Breast epithelium (tissue), 4 donors: Measurements from ENCODE around the gene SLC7A7. TPM values are rescaled to one million over a fixed set of nuclear protein-coding genes. Genes with fewer than 3 reads are reported as not detected.
"Not testable (repeated sequence)": the region's sequence is repeated elsewhere in the genome, so short reads cannot be mapped to it uniquely, and the experiment has no call there.

Source experiments
- DNase-seq, 2 donors: peaks; one replicate each; pipeline ENCODE4 v3.0.0-alpha.2; 2019; ENCODE audit warnings: low spot score in 2 of 2
- H3K27ac ChIP-seq, 2 donors: fragments of 200-600 bp; sonication (generic) in 1 of 2; one replicate each; pipeline ENCODE4 v1.5.1; 2016 to 2019; ENCODE audit warnings: mild to moderate bottlenecking in 1 of 2
- H3K27me3 ChIP-seq, 2 donors: fragments of 200-600 bp; sonication (generic) in 1 of 2; one replicate each; pipeline versions ENCODE4 v1.5.1 to v1.6.0; 2017 to 2019; ENCODE audit warnings: control low read depth in 1 of 2, mild to moderate bottlenecking in 1 of 2
- H3K36me3 ChIP-seq: fragments of 200-600 bp; one replicate; pipeline ENCODE4 v1.5.1; 2019
- H3K4me1 ChIP-seq, 2 donors: fragments of 200-600 bp; sonication (generic); one replicate each; pipeline ENCODE4 v1.5.1; 2016 to 2019; ENCODE audit warnings: control low read depth in 1 of 2
- H3K4me3 ChIP-seq, 3 donors: fragments of 200-600 bp; sonication (generic); 1 replicate in 2 of 3; 2 replicates in 1 of 3; pipeline ENCODE4 v1.5.1; 2016 to 2019; ENCODE audit warnings: mild to moderate bottlenecking in 3 of 3, moderate library complexity in 2 of 3
- H3K9me3 ChIP-seq, 2 donors: fragments of 200-600 bp; sonication (generic) in 1 of 2; one replicate each; pipeline ENCODE4 v1.5.1; 2016 to 2019; ENCODE audit warnings: control low read depth in 1 of 2
- POLR2A ChIP-seq: fragments of 450-650 bp; IDR thresholded peaks from one replicate; pipeline ENCODE4 v1.6.1; 2016; ENCODE audit warnings: antibody characterized with exemption, mild to moderate bottlenecking, moderate library complexity
- POLR2AphosphoS5 ChIP-seq, 3 donors: sonication (generic); formaldehyde crosslinking; IDR thresholded peaks; one replicate each; pipeline ENCODE4 v1.6.1; 2017; ENCODE audit warnings: antibody characterized with exemption in 3 of 3
- intact Hi-C: fragments of 100-400 bp; cut with DNase I; formaldehyde crosslinking; loops from one replicate; pipeline ENCODE4 v1.15.1; 2023; ENCODE audit warnings: low total_unique reads
- total RNA-seq, 3 donors: library from RNA; depleted of rRNA; stranded (reverse); fragments of >200 nt; gene quantifications; one replicate each; pipeline ENCODE4 v1.1.0, GENCODE V29; 2016
- TF ChIP-seq, protein P1 (sequence below), 3 donors: fragments of 450-650 bp; IDR thresholded peaks; one replicate each; pipeline ENCODE4 v1.5.1; 2016 to 2017; ENCODE audit warnings: antibody characterized with exemption in 3 of 3, mild to moderate bottlenecking in 3 of 3, moderate library complexity in 3 of 3

Gene SLC7A7
- total RNA-seq, 3 donors from 2014 or later: 17.4 to 46.4 (median 27.2) TPM

DNA sequence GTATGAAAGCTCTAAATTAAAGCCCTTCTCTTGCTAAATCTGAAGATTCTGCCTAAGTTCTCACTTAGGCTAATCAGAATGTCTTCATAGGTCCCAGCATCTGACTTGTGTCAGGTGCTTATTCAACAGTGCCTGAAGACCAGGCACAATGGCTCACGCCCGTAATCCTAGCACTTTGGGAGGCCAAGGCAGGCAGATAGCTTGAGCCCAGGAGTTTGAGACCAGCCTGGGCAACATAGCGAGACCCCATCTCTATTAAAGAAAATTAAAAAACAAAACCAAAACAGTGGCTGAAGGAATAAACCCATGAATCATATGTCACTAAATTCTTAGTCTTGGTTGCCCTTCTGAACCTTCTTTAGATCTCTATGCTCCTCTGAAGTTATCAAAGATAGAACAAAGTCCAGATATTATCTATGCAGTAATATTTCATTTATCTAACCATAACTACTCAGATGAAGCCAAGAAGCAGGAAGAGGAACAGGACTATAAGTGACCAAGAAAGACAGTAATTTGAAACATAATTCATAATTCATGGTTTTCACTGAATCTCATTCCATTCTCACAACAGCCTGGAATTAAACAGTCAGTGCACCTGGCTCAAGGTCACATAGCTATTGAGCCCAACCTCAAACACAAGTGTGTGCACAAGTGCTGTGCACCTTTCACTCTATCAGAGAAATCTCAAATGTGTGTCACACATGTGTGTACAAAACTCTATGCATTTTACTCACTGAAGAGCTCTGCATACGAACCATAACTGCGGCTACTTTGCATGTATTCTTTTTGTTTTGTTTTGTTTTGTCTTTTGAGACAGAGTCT is 6.6 kb downstream of the SLC7A7 start:
- Histone ChIP-seq H3K36me3 (no peaks in the 10 kb centered on the region), H3K27ac (no peak overlapping the region), H3K9me3 (no peaks in the 10 kb centered on the region), H3K4me3 (no peak overlapping the region), H3K27me3 (no peaks in the 10 kb centered on the region), H3K4me1 (no peaks in the 10 kb centered on the region)
- intact Hi-C loops: no loop called here
- TF ChIP-seq POLR2A: no peak
- TF ChIP-seq, protein P1, sequence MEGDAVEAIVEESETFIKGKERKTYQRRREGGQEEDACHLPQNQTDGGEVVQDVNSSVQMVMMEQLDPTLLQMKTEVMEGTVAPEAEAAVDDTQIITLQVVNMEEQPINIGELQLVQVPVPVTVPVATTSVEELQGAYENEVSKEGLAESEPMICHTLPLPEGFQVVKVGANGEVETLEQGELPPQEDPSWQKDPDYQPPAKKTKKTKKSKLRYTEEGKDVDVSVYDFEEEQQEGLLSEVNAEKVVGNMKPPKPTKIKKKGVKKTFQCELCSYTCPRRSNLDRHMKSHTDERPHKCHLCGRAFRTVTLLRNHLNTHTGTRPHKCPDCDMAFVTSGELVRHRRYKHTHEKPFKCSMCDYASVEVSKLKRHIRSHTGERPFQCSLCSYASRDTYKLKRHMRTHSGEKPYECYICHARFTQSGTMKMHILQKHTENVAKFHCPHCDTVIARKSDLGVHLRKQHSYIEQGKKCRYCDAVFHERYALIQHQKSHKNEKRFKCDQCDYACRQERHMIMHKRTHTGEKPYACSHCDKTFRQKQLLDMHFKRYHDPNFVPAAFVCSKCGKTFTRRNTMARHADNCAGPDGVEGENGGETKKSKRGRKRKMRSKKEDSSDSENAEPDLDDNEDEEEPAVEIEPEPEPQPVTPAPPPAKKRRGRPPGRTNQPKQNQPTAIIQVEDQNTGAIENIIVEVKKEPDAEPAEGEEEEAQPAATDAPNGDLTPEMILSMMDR (IDR thresholded peaks at IDR 0.05): no peak
- TF ChIP-seq POLR2AphosphoS5 (IDR thresholded peaks at IDR 0.05): no peak
- DNase-seq: no peak

GRCh38 chr14:22807432-22808087 is 7.7 kb downstream of the SLC7A7 start:
- intact Hi-C loops: no loop called here
- no peak overlapping the region for H3K27ac ChIP-seq
- DNase-seq: no peak
- no peaks in the 10 kb centered on the region for H3K4me1 ChIP-seq
- TF ChIP-seq, protein P1 (IDR thresholded peaks at IDR 0.05): no peak
- TF ChIP-seq POLR2A (no peak), POLR2AphosphoS5 (IDR thresholded peaks at IDR 0.05) (no peak)
- no peak overlapping the region for H3K4me3 ChIP-seq
- no peaks in the 10 kb centered on the region for H3K36me3 ChIP-seq
- no peaks in the 10 kb centered on the region for H3K9me3 ChIP-seq
- H3K27me3 ChIP-seq: no peaks in the 10 kb centered on the region

DNA sequence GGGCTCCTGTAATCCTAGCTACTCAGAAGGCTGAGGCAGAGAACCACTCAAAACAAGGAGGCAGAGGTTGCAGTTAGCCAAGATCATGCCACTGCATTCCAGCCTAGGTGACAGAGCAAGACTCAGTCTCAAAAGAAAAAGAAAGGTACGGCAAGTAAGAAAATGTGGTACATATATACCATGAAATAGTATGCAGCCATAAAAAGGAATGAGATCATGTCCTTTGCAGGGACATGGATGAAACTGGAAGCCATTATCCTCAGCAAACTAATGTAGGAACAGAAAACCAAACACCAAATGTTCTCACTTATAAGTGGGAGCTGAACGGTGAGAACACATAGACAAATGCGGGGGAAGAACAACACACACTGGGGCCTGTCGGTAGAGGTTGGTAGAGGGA is 10.0 kb downstream of the SLC7A7 start:
- intact Hi-C loops, H3K4me1 ChIP-seq, H3K27me3 ChIP-seq, H3K27ac ChIP-seq, H3K4me3 ChIP-seq, H3K9me3 ChIP-seq, DNase-seq, H3K36me3 ChIP-seq: not testable (repeated sequence)

DNA sequence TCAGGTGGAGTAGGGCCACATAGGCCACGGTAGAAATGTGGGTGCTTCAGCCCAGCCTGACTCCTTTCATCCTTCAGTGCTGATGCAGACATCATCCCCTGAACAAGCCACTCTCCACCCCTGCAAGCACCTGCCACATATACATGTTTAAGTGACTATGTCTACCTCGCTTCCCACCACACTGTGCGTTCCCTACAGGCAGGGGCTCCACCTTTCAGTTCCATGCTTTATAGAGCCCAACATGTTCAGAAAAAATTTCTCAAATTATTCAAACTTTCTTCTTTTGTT is 11.6 kb downstream of the SLC7A7 start:
- no peak overlapping the region for H3K27ac ChIP-seq

DNA sequence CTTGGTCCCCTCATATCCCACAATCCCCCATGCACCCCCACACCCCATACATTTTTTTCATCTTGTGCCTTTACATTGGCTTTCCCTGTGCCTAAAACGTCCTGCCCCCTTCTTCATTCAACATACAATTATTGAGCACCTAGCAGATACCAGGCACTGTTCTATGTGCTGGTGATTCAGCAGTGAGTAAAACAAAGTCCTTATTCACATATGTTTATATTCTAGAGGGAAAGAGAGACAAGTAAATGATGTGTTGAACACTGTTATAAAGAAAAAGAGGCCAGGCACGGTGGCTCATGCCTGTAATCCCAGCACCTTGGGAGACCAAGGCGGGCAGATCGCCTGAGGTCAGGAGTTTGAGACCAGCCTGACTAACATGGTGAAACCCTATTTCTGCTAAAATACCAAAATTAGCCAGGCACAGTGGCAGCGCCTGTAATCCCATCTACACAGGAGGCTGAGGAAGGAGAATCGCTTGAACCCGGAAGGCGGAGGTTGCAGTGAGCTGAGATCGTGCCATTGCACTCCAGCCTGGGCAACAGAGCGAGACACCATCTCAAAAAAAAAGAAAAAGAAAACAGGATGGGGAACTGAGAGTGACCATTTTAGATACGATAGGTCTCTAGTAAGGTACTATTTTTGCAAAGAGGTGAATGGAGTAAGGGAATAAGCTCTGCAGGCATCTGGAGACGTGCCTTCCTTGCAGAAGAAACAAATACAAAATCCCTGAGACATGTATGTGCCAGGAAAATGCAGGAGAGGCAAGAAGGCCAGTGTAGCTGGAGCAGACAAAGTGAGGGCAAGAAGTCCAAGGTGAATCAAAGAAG is 12.2 kb downstream of the SLC7A7 start:
- Histone ChIP-seq H3K36me3 (no peaks in the 10 kb centered on the region), H3K4me3 (no peak overlapping the region), H3K4me1 (no peaks in the 10 kb centered on the region), H3K27me3 (no peaks in the 10 kb centered on the region), H3K9me3 (no peaks in the 10 kb centered on the region), H3K27ac (no peak overlapping the region)
- DNase-seq: no peak
- intact Hi-C loops: no loop called here
- TF ChIP-seq POLR2AphosphoS5 (IDR thresholded peaks at IDR 0.05) (no peak), POLR2A (no peak)
- TF ChIP-seq, protein P1 (IDR thresholded peaks at IDR 0.05): no peak

More for the DNA sequence above, 11.6 kb downstream of the SLC7A7 start:
- H3K27me3 ChIP-seq: no peaks in the 10 kb centered on the region
- intact Hi-C loops: no loop called here
- no peaks in the 10 kb centered on the region for H3K9me3 ChIP-seq
- TF ChIP-seq POLR2AphosphoS5 (IDR thresholded peaks at IDR 0.05) (no peak), POLR2A (no peak)
- TF ChIP-seq, protein P1 (IDR thresholded peaks at IDR 0.05): no peak
- H3K4me1 ChIP-seq: no peaks in the 10 kb centered on the region
- no peaks in the 10 kb centered on the region for H3K36me3 ChIP-seq
- no peak overlapping the region for H3K4me3 ChIP-seq
- no peak for DNase-seq
